Measurements from ENCODE around the gene RC3H1. TPM values are rescaled to one million over a fixed set of nuclear protein-coding genes. Genes with fewer than 3 reads are reported as not detected.

The RC3H1 gene
- total RNA-seq, 1 donor from 2014 or later = 48.0 TPM

DNA sequence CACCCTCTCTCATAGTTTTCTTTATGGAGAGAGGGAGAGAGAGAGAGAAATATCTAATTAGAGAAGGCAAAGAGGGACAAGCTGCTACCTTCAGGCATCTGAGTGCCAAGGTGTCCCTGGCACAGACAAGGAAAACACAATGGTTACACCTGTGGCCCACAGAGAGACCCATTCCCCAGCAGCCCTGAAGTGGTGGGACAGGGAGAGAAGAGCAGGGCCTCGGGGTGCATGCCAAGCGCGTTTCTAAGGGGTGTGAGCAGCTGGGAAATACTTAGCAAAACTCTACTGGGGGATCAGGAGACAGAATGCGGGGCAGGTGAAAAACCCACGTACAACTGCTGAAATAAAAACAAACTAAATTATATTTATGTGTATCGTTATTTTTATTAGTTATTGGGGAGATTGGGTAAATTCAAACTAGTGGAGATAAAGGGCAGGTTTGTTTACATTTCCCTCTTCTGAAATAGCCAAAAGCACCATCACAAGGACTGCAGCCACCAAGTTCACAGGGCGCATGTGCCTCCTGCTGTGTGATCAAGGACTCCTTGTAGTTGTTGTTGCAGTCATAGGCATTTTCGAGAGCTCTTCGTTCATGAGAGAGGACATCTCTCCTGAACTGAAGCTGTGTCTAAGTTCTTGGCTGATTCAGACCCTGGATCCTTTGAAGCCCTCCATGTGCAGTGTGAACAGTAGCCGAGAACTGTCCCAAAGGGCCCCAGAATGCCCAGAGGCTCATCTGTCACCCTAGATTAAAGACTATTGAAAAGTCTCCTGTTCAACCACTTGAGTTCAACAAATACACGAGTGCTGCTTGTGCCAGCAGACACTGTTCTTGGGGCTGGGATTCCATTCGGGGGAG is 104.3 kb downstream of the RC3H1 start:
- Mint-ChIP-seq H3K4me3 (ENCODE audit: unreplicated experiment) (no peak overlapping the region), H3K9me3 (ENCODE audit: unreplicated experiment) (no peaks in the 10 kb centered on the region), H3K27me3 (ENCODE audit: unreplicated experiment) (no peaks in the 10 kb centered on the region), H3K4me1 (ENCODE audit: low read depth, unreplicated experiment) (no peaks in the 10 kb centered on the region), H3K27ac (ENCODE audit: unreplicated experiment) (no peak overlapping the region), H3K36me3 (ENCODE audit: unreplicated experiment) (no peaks in the 10 kb centered on the region)
- no peak for DNase-seq
- TF ChIP-seq, protein P1, sequence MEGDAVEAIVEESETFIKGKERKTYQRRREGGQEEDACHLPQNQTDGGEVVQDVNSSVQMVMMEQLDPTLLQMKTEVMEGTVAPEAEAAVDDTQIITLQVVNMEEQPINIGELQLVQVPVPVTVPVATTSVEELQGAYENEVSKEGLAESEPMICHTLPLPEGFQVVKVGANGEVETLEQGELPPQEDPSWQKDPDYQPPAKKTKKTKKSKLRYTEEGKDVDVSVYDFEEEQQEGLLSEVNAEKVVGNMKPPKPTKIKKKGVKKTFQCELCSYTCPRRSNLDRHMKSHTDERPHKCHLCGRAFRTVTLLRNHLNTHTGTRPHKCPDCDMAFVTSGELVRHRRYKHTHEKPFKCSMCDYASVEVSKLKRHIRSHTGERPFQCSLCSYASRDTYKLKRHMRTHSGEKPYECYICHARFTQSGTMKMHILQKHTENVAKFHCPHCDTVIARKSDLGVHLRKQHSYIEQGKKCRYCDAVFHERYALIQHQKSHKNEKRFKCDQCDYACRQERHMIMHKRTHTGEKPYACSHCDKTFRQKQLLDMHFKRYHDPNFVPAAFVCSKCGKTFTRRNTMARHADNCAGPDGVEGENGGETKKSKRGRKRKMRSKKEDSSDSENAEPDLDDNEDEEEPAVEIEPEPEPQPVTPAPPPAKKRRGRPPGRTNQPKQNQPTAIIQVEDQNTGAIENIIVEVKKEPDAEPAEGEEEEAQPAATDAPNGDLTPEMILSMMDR (IDR thresholded peaks at IDR 0.05; ENCODE audit: partially characterized antibody, unreplicated experiment) = no peak

DNA sequence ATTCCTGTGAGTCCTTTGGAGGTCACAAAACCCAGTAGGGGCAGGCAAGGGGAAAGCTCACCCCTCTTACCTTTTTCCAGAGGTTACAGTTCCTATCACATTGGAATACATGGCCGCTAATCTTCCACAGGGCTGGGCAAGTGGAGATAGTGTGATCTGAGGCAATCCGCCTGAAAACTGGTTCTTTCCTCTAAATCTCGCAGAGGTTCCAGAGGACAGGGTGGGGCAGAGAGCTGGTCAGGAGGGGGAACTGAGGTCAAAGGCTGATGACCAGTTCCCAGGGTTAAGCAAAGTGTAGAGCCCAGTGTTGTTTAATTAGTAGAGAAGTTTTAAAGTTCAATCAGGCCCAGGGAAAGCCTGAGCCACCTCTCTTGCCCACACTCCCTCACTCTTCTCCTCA is 105.0 kb downstream of the RC3H1 start, which contains the start of gene SERPINC1:
SERPINC1 (minus strand) TSS at position 179 of the 400 bp plus-strand sequence; CDS start at position 111, 68 bp downstream.
- Mint-ChIP-seq H3K27ac (ENCODE audit: unreplicated experiment) (no peak within 1 kb of the TSS), H3K4me1 (ENCODE audit: low read depth, unreplicated experiment) (no peaks in the 10 kb centered on the region), H3K9me3 (ENCODE audit: unreplicated experiment) (no peaks in the 10 kb centered on the region), H3K27me3 (ENCODE audit: unreplicated experiment) (no peaks in the 10 kb centered on the region), H3K36me3 (ENCODE audit: unreplicated experiment) (no peaks in the 10 kb centered on the region), H3K4me3 (ENCODE audit: unreplicated experiment) (no peak within 1 kb of the TSS)
- no peak for DNase-seq
- TF ChIP-seq, protein P1 (IDR thresholded peaks at IDR 0.05; ENCODE audit: partially characterized antibody, unreplicated experiment) = no peak

DNA sequence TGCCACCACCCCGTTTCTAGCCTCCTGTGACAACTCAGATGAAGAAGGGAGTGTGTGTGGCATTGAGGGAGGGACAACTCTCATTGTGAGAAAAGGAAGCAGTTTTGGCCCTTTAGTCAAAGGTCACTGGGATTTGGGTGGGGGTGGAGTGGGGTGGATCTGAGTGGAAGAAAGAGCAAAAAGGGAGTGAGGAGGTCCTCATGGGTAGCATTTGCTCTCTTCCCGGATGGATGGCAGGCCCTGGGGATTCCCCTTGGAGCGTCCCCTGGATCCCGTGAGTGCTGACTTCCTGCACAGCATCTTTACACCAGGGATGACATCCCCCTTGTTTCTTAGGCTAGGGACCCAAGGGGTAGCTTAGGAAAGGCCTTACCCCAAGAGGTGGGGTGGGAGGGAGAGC is 105.5 kb downstream of the RC3H1 start:
- Mint-ChIP-seq H3K9me3 (ENCODE audit: unreplicated experiment) (no peaks in the 10 kb centered on the region), H3K4me1 (ENCODE audit: low read depth, unreplicated experiment) (no peaks in the 10 kb centered on the region), H3K27me3 (ENCODE audit: unreplicated experiment) (no peaks in the 10 kb centered on the region), H3K36me3 (ENCODE audit: unreplicated experiment) (no peaks in the 10 kb centered on the region), H3K4me3 (ENCODE audit: unreplicated experiment) (no peak overlapping the region), H3K27ac (ENCODE audit: unreplicated experiment) (no peak overlapping the region)
- TF ChIP-seq, protein P1 (IDR thresholded peaks at IDR 0.05; ENCODE audit: partially characterized antibody, unreplicated experiment) = no peak
- no peak for DNase-seq

DNA sequence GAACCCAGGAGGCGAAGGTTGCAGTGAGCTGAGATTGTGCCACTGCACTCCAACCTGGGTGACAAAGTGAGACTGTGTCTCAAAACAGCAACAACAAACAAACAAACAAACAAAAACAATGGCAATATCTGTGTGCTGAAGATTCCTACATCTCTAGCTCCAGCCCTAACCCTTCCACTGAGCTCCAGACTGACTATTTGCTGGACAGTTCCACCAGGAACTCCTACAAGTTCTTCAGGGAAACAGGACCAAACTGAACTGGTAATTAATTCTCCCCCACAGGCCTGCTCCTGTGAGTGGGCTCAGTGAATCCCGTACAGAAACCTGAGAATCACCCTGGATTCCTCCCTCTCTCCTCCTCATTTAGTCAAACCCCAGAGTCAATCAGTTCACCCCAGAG is 106.6 kb downstream of the RC3H1 start:
- no peaks in the 10 kb centered on the region for H3K4me1 Mint-ChIP-seq (ENCODE audit: low read depth, unreplicated experiment)
- H3K36me3 Mint-ChIP-seq (ENCODE audit: unreplicated experiment) = no peaks in the 10 kb centered on the region
- no peak overlapping the region for H3K27ac Mint-ChIP-seq (ENCODE audit: unreplicated experiment)
- no peak overlapping the region for H3K4me3 Mint-ChIP-seq (ENCODE audit: unreplicated experiment)
- no peaks in the 10 kb centered on the region for H3K27me3 Mint-ChIP-seq (ENCODE audit: unreplicated experiment)
- no peaks in the 10 kb centered on the region for H3K9me3 Mint-ChIP-seq (ENCODE audit: unreplicated experiment)
- DNase-seq = no peak
- TF ChIP-seq, protein P1 (IDR thresholded peaks at IDR 0.05; ENCODE audit: partially characterized antibody, unreplicated experiment) = no peak

DNA sequence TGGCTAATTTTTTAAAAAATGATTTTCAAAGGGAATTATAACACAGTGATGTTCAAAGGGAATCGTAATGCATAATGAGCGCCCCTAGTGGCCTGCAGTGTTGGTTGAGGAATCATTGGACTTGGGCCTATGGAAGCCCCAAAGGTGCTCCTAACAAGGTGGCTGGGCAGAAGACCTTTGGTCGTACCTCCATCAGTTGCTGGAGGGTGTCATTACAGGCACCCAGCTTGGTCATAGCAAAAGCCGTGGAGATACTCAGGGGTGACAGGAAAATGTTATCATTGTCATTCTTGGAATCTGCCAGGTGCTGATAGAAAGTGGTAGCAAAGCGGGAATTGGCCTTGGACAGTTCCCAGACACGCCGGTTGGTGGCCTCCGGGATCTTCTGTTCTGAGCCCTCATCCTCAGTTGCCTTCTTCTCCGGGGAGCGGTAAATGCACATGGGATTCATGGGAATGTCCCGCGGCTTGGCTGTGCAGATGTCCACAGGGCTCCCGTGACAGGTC is 107.7 kb downstream of the RC3H1 start:
- Mint-ChIP-seq H3K27me3 (ENCODE audit: unreplicated experiment) (peaks cover 2% of the 10 kb centered on the region), H3K9me3 (ENCODE audit: unreplicated experiment) (no peaks in the 10 kb centered on the region), H3K4me1 (ENCODE audit: low read depth, unreplicated experiment) (no peaks in the 10 kb centered on the region), H3K27ac (ENCODE audit: unreplicated experiment) (no peak overlapping the region), H3K4me3 (ENCODE audit: unreplicated experiment) (no peak overlapping the region), H3K36me3 (ENCODE audit: unreplicated experiment) (no peaks in the 10 kb centered on the region)
- TF ChIP-seq, protein P1 (IDR thresholded peaks at IDR 0.05; ENCODE audit: partially characterized antibody, unreplicated experiment) = peak; percentile 76
- DNase-seq = peak; percentile 44
